ENCODE measurements around the gene ZBTB1.

ZBTB1 gene

GRCh38 chr14:64507376-64508156 lies 3.0 kb downstream of the ZBTB1 start:
- TF ChIP-seq SNAI2 (CRISPR knock-in tag; IDR thresholded peaks at IDR 0.05): no peak
- TF ChIP-seq ISL1 (CRISPR knock-in tag; IDR thresholded peaks at IDR 0.05): no peak
- TF ChIP-seq CSDC2 (CRISPR knock-in tag; IDR thresholded peaks at IDR 0.05): no peak
- TF ChIP-seq ZFP30 (CRISPR knock-in tag; IDR thresholded peaks at IDR 0.05): no peak
- no peak for TF ChIP-seq PATZ1 (CRISPR knock-in tag; IDR thresholded peaks at IDR 0.05; ENCODE audit: borderline replicate concordance)
- TF ChIP-seq, protein P1, sequence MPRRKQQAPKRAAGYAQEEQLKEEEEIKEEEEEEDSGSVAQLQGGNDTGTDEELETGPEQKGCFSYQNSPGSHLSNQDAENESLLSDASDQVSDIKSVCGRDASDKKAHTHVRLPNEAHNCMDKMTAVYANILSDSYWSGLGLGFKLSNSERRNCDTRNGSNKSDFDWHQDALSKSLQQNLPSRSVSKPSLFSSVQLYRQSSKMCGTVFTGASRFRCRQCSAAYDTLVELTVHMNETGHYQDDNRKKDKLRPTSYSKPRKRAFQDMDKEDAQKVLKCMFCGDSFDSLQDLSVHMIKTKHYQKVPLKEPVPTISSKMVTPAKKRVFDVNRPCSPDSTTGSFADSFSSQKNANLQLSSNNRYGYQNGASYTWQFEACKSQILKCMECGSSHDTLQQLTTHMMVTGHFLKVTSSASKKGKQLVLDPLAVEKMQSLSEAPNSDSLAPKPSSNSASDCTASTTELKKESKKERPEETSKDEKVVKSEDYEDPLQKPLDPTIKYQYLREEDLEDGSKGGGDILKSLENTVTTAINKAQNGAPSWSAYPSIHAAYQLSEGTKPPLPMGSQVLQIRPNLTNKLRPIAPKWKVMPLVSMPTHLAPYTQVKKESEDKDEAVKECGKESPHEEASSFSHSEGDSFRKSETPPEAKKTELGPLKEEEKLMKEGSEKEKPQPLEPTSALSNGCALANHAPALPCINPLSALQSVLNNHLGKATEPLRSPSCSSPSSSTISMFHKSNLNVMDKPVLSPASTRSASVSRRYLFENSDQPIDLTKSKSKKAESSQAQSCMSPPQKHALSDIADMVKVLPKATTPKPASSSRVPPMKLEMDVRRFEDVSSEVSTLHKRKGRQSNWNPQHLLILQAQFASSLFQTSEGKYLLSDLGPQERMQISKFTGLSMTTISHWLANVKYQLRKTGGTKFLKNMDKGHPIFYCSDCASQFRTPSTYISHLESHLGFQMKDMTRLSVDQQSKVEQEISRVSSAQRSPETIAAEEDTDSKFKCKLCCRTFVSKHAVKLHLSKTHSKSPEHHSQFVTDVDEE (CRISPR knock-in tag; IDR thresholded peaks at IDR 0.05): no peak
- TF ChIP-seq PPARA (CRISPR knock-in tag; IDR thresholded peaks at IDR 0.05; ENCODE audit: borderline replicate concordance): no peak
- no peak for TF ChIP-seq ZFP3 (CRISPR knock-in tag; IDR thresholded peaks at IDR 0.05)
- no peak for TF ChIP-seq ARNTL (CRISPR knock-in tag; IDR thresholded peaks at IDR 0.05; ENCODE audit: borderline replicate concordance, low read depth)
- no peak for TF ChIP-seq TOX (CRISPR knock-in tag; IDR thresholded peaks at IDR 0.05; ENCODE audit: borderline replicate concordance)
- TF ChIP-seq RARB (CRISPR knock-in tag; IDR thresholded peaks at IDR 0.05): no peak
- TF ChIP-seq OSR1 (CRISPR knock-in tag; IDR thresholded peaks at IDR 0.05): no peak
- TF ChIP-seq ZNF565 (CRISPR knock-in tag; conservative IDR thresholded peaks at IDR 0.05; ENCODE audit: low read depth): no peak
- TF ChIP-seq ZC3H10 (CRISPR knock-in tag; IDR thresholded peaks at IDR 0.05): no peak
- no peak for TF ChIP-seq TCF4 (CRISPR knock-in tag; IDR thresholded peaks at IDR 0.05; ENCODE audit: borderline replicate concordance)
- no peak for TF ChIP-seq ESRRG (CRISPR knock-in tag; IDR thresholded peaks at IDR 0.05)
- no peak for ATAC-seq

DNA sequence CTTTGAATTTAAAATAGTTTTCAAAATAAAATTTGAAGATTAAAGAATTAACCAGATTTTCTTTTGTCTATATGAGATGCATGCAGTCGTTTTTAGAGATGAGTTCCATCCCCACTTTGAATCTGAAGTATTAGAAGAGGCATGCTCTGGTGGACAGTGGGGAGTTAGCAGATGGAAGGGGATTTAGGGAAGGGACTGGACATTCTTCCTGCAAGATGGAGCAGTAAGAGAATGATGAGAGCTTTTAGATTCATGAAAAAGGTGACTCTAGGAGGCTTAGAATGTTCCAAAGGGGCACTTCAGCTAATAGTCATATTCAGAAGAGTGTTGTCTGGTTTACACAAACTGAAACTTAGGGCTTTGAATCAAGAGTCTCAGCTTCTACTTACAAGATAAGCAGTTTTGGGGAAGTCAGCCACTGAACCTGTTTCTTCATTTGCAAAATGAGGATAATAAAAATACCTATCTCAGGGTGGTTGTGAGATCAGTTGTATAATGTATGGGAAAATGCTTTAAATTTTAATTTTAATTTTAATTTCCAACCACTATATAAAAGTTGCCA lies 3.7 kb downstream of the ZBTB1 start:
- TF ChIP-seq OSR1 (CRISPR knock-in tag; IDR thresholded peaks at IDR 0.05): no peak
- TF ChIP-seq, protein P2, sequence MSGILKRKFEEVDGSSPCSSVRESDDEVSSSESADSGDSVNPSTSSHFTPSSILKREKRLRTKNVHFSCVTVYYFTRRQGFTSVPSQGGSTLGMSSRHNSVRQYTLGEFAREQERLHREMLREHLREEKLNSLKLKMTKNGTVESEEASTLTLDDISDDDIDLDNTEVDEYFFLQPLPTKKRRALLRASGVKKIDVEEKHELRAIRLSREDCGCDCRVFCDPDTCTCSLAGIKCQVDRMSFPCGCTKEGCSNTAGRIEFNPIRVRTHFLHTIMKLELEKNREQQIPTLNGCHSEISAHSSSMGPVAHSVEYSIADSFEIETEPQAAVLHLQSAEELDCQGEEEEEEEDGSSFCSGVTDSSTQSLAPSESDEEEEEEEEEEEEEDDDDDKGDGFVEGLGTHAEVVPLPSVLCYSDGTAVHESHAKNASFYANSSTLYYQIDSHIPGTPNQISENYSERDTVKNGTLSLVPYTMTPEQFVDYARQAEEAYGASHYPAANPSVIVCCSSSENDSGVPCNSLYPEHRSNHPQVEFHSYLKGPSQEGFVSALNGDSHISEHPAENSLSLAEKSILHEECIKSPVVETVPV (CRISPR knock-in tag; IDR thresholded peaks at IDR 0.05): no peak
- no peak for TF ChIP-seq PPARA (CRISPR knock-in tag; IDR thresholded peaks at IDR 0.05; ENCODE audit: borderline replicate concordance)
- no peak for ATAC-seq

DNA sequence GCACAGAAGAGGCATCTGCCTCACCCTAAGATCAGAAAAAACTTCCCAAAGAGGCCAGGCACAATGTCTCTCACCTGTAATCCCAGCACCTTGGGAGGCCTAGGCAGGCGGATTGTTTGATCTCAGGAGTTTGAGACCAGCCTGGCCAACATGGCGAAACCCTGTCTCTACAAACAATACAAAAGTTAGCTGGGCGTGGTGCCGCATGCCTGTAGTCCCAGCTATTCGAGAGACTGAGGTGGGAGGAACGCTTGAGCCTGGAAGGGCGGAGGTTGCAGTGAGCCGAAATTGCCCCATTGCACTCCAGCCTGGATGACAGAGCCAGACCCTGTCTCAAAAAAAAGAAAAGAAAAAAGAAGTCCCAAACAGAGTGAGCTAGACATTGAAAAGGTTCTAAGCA lies 4.5 kb downstream of the ZBTB1 start:
- TF ChIP-seq GLIS3 (CRISPR knock-in tag; IDR thresholded peaks at IDR 0.05) (no peak), ESRRG (CRISPR knock-in tag; IDR thresholded peaks at IDR 0.05) (no peak), RARB (CRISPR knock-in tag; IDR thresholded peaks at IDR 0.05) (no peak), ZFP30 (CRISPR knock-in tag; IDR thresholded peaks at IDR 0.05) (no peak), BACH2 (CRISPR knock-in tag; IDR thresholded peaks at IDR 0.05; ENCODE audit: borderline replicate concordance) (no peak), ZFP3 (CRISPR knock-in tag; IDR thresholded peaks at IDR 0.05) (no peak), ZC3H10 (CRISPR knock-in tag; IDR thresholded peaks at IDR 0.05) (no peak), SNAI2 (CRISPR knock-in tag; IDR thresholded peaks at IDR 0.05) (no peak), ZNF8 (CRISPR knock-in tag; IDR thresholded peaks at IDR 0.05) (no peak), OSR1 (CRISPR knock-in tag; IDR thresholded peaks at IDR 0.05) (no peak), ZNF70 (CRISPR knock-in tag; IDR thresholded peaks at IDR 0.05) (no peak), PPARA (CRISPR knock-in tag; IDR thresholded peaks at IDR 0.05; ENCODE audit: borderline replicate concordance) (no peak), TOX (CRISPR knock-in tag; IDR thresholded peaks at IDR 0.05; ENCODE audit: borderline replicate concordance) (no peak), ARNTL (CRISPR knock-in tag; IDR thresholded peaks at IDR 0.05; ENCODE audit: borderline replicate concordance, low read depth) (no peak), CSDC2 (CRISPR knock-in tag; IDR thresholded peaks at IDR 0.05) (no peak), PATZ1 (CRISPR knock-in tag; IDR thresholded peaks at IDR 0.05; ENCODE audit: borderline replicate concordance) (no peak), ZNF565 (CRISPR knock-in tag; conservative IDR thresholded peaks at IDR 0.05; ENCODE audit: low read depth) (no peak), ISL1 (CRISPR knock-in tag; IDR thresholded peaks at IDR 0.05) (no peak)
- TF ChIP-seq, protein P3, sequence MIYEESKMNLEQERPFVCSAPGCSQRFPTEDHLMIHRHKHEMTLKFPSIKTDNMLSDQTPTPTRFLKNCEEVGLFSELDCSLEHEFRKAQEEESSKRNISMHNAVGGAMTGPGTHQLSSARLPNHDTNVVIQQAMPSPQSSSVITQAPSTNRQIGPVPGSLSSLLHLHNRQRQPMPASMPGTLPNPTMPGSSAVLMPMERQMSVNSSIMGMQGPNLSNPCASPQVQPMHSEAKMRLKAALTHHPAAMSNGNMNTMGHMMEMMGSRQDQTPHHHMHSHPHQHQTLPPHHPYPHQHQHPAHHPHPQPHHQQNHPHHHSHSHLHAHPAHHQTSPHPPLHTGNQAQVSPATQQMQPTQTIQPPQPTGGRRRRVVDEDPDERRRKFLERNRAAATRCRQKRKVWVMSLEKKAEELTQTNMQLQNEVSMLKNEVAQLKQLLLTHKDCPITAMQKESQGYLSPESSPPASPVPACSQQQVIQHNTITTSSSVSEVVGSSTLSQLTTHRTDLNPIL (CRISPR knock-in tag; IDR thresholded peaks at IDR 0.05; ENCODE audit: low read depth): no peak
- TF ChIP-seq, protein P2 (CRISPR knock-in tag; IDR thresholded peaks at IDR 0.05): no peak
- no peak for ATAC-seq
